ENCODE measurements around the gene A1BG. TPM values are rescaled to one million over a fixed set of nuclear protein-coding genes. Genes with fewer than 3 reads are reported as not detected.

Gene A1BG
- total RNA-seq, 1 experiment from 2014 or later: 1.9 TPM

- peak overlapping the region; percentile 79 for H3K4me3 ChIP-seq (ENCODE audit: low read length)
- POLR2A ChIA-PET (ENCODE audit: unreplicated experiment): interaction anchor here (0.7 kb wide), 1 partner anchor 22 kb away, joined by 6 read pairs; no protein-coding TSS in a partner anchor
- H3K27ac ChIP-seq (ENCODE audit: low read length): peak overlapping the region; percentile 43; the same call in 1 of the 2 replicates
- peak overlapping the region; percentile 90 for H3K9ac ChIP-seq (ENCODE audit: low read length)
- H3K9me3 ChIP-seq (ENCODE audit: low read length): no peaks in the 10 kb centered on the region
- TSS peak; percentile 47 for BruUV-seq (replicated peaks)
- no peak for TF ChIP-seq EZH2 (IDR thresholded peaks at IDR 0.05; ENCODE audit: low read length, unreplicated experiment)
- no peak for TF ChIP-seq EZH2phosphoT487 (IDR thresholded peaks at IDR 0.05; ENCODE audit: borderline replicate concordance, low read length)
- TF ChIP-seq CTCF (conservative IDR thresholded peaks at IDR 0.05; ENCODE audit: low read depth, low read length): no peak
- intact Hi-C loops (cut with micrococcal nuclease): loop anchor here (1.0 to 2.0 kb wide), 3 partner anchors 19 to 77 kb away; partner anchors contain the start of genes ERVK3-1, ZNF324B and ZNF497
- DNase-seq (no peak), ATAC-seq (no peak)
- H3K4me1 ChIP-seq (ENCODE audit: insufficient read depth, low read length): peaks cover 26% of the 10 kb centered on the region
- H3K36me3 ChIP-seq (ENCODE audit: low read depth, low read length): no peaks in the 10 kb centered on the region
- peak overlapping the region; percentile 69 for H2AFZ ChIP-seq (ENCODE audit: low read length)
- no peaks in the 10 kb centered on the region for H3K27me3 ChIP-seq (ENCODE audit: low read length)
- H3F3A ChIP-seq (ENCODE audit: low read length, unreplicated experiment): no peaks in the 10 kb centered on the region
- CTCF ChIA-PET: interaction anchor here (1.1 kb wide), 1 partner anchor 138 kb away, joined by 9 read pairs; the partner anchor contains the start of gene ZBTB45
- H3K4me2 ChIP-seq (ENCODE audit: low read length): peak overlapping the region; percentile 92
- no peaks in the 10 kb centered on the region for H4K20me1 ChIP-seq (ENCODE audit: low read length)
- peaks cover 27% of the 10 kb centered on the region for H3K79me2 ChIP-seq (ENCODE audit: low read length)
- no peaks in the 10 kb centered on the region for H3K9me2 ChIP-seq (replicated peaks; ENCODE audit: low read length)
Observed at GRCh38 chr19:58381460-58382212, 28.3 kb upstream of the A1BG start.

- peak; percentile 100 for DNase-seq
- POLR2A ChIA-PET (ENCODE audit: unreplicated experiment): interaction anchor here (0.7 kb wide), 1 partner anchor 21 kb away, joined by 6 read pairs; no protein-coding TSS in a partner anchor
Observed at GRCh38 chr19:58380662-58381459, 27.6 kb upstream of the A1BG start, which contains the start of gene ZNF837. ZNF837 (minus strand) TSS chr19:58381030; CDS start chr19:58369332, 11,698 bp downstream.

More at GRCh38 chr19:58380662-58381459, 27.6 kb upstream of the A1BG start, which contains the start of gene ZNF837:
- CTCF ChIA-PET: interaction anchor here (1.1 kb wide), 1 partner anchor 139 kb away, joined by 9 read pairs; the partner anchor contains the start of gene ZBTB45
- no peaks in the 10 kb centered on the region for H3K9me3 ChIP-seq (ENCODE audit: low read length)
- BruUV-seq (replicated peaks): no TSS peak
- H3K27me3 ChIP-seq (ENCODE audit: low read length): no peaks in the 10 kb centered on the region
- H3K4me3 ChIP-seq (ENCODE audit: low read length): peak within 1 kb of the TSS; percentile 79
- H3K36me3 ChIP-seq (ENCODE audit: low read depth, low read length): no peaks in the 10 kb centered on the region
- no peaks in the 10 kb centered on the region for H3K9me2 ChIP-seq (replicated peaks; ENCODE audit: low read length)
- H3K9ac ChIP-seq (ENCODE audit: low read length): peak within 1 kb of the TSS; percentile 90
- H2AFZ ChIP-seq (ENCODE audit: low read length): peak within 1 kb of the TSS; percentile 71
- H3F3A ChIP-seq (ENCODE audit: low read length, unreplicated experiment): no peaks in the 10 kb centered on the region
- intact Hi-C loops (cut with micrococcal nuclease): loop anchor here (1.0 to 2.0 kb wide), 4 partner anchors 19 to 76 kb away; partner anchors contain the start of genes ERVK3-1, ZNF324B and ZNF497
- H3K79me2 ChIP-seq (ENCODE audit: low read length): peaks cover 21% of the 10 kb centered on the region
- TF ChIP-seq CTCF (conservative IDR thresholded peaks at IDR 0.05; ENCODE audit: low read depth, low read length) (no peak), EZH2phosphoT487 (IDR thresholded peaks at IDR 0.05; ENCODE audit: borderline replicate concordance, low read length) (no peak), EZH2 (IDR thresholded peaks at IDR 0.05; ENCODE audit: low read length, unreplicated experiment) (no peak)
- H3K4me2 ChIP-seq (ENCODE audit: low read length): peak within 1 kb of the TSS; percentile 92
- H3K4me1 ChIP-seq (ENCODE audit: insufficient read depth, low read length): peaks cover 19% of the 10 kb centered on the region
- peak within 1 kb of the TSS; percentile 73 for H3K27ac ChIP-seq (ENCODE audit: low read length)
- no peaks in the 10 kb centered on the region for H4K20me1 ChIP-seq (ENCODE audit: low read length)
- ATAC-seq: peak; percentile 91

All from PC-3 (cell line).